Activated CD4-positive, CD25-positive, alpha-beta regulatory T cell (primary cell): ENCODE results near the gene MED27.

ENCODE experiments used
- DNase-seq, 4 experiments: peaks; one replicate each; lab custom pipeline; 2025; lab: John Stamatoyannopoulos, UW

MED27 gene

GRCh38 chr9:132041798-132042197 lies 37.9 kb downstream of the MED27 start:
- no peak for DNase-seq

GRCh38 chr9:132040808-132041207 lies 38.9 kb downstream of the MED27 start:
- DNase-seq, result no peak

GRCh38 chr9:132040246-132040645 lies 39.4 kb downstream of the MED27 start:
- no peak for DNase-seq

- no peak for DNase-seq
Measured at GRCh38 chr9:132039284-132039683, 40.4 kb downstream of the MED27 start.

- no peak for DNase-seq
Measured at GRCh38 chr9:132037458-132037857, 42.2 kb downstream of the MED27 start.

GRCh38 chr9:132036521-132036920 lies 43.1 kb downstream of the MED27 start:
- DNase-seq, result no peak

GRCh38 chr9:132035679-132036078 lies 44.0 kb downstream of the MED27 start:
- no peak for DNase-seq

GRCh38 chr9:132032238-132032950 lies 47.3 kb downstream of the MED27 start:
- no peak for DNase-seq

- no peak for DNase-seq
Measured at GRCh38 chr9:132031467-132032237, 48.0 kb downstream of the MED27 start.

- DNase-seq, result no peak
Measured at GRCh38 chr9:132030626-132031325, 48.9 kb downstream of the MED27 start.

- DNase-seq, result no peak
Measured at GRCh38 chr9:132027752-132028663, 51.7 kb downstream of the MED27 start.

- no peak for DNase-seq
Measured at GRCh38 chr9:132026932-132027585, 52.6 kb downstream of the MED27 start.

- no peak for DNase-seq
Measured at GRCh38 chr9:132025766-132026165, 53.9 kb downstream of the MED27 start.

- no peak for DNase-seq
Measured at GRCh38 chr9:132024589-132024988, 55.1 kb downstream of the MED27 start.

- DNase-seq, result no peak
Measured at GRCh38 chr9:132023419-132024180, 56.1 kb downstream of the MED27 start.

- no peak for DNase-seq
Measured at GRCh38 chr9:132020820-132021510, 58.7 kb downstream of the MED27 start.

- no peak for DNase-seq
Measured at GRCh38 chr9:132020272-132020671, 59.4 kb downstream of the MED27 start.

GRCh38 chr9:132019702-132020101 lies 60.0 kb downstream of the MED27 start:
- DNase-seq, result no peak

- DNase-seq, result no peak
Measured at GRCh38 chr9:132018957-132019405, 60.7 kb downstream of the MED27 start.

- DNase-seq, result no peak
Measured at GRCh38 chr9:132016456-132016855, 63.2 kb downstream of the MED27 start.
